HCT116 (cell line): ENCODE data around the gene BCL2L2. TPM values are rescaled to one million over a fixed set of nuclear protein-coding genes. Genes with fewer than 3 reads are reported as not detected.

Experiments used
- ATAC-seq: fragments of 200-7000 bp; cut with Tn5 transposase; 2 replicates; pipeline ENCODE4 v1.9.1; 2020; ENCODE audit warnings: mild to moderate bottlenecking, moderate library complexity
- BruUV-seq: library from RNA; stranded (reverse); fragments of 400-500 nt; replicated peaks from 2 replicates; lab custom pipeline; 2021; lab: Mats Ljungman, UMichigan
- CTCF ChIA-PET: fragments of 300-600 bp; sonication (Branson Sonifier 250); formaldehyde crosslinking; loops from one replicate; lab custom pipeline; 2021; ENCODE audit warnings: antibody characterized with exemption; lab: Charles Lee
- POLR2A ChIA-PET: fragments of 300-600, 350-600 bp; sonication (Branson Sonifier 250); formaldehyde crosslinking; loops from one replicate; lab custom pipeline; 2021; ENCODE audit warnings: antibody characterized with exemption; lab: Charles Lee
- RAD21 ChIA-PET, 2 experiments: fragments of 300-600 bp; sonication (Branson Sonifier 250); formaldehyde crosslinking; loops; one replicate each; lab custom pipeline; 2023; ENCODE audit warnings: low total read pairs in 2 of 2; ENCODE audit not compliant: uncharacterized antibody in 2 of 2, unreplicated experiment in 2 of 2, low non-redundant PET in 1 of 2; lab: Charles Lee
- DNase-seq: peaks from one replicate; pipeline ENCODE4 v3.0.0-alpha.2; 2010; ENCODE audit warnings: low read depth, low spot score
- H2AFZ ChIP-seq: fragments of 200-600 bp; shearing (Covaris generic), sonication (generic); 2 replicates; pipeline ENCODE4 v1.6.1; 2017; ENCODE audit warnings: low read depth, mixed run types, mixed read lengths, antibody characterized with exemption, low read length; ENCODE audit not compliant: poor library complexity, severe bottlenecking
- H3K27ac ChIP-seq: 2 replicates; pipeline ENCODE4 v1.5.1; 2012; ENCODE audit warnings: low read depth, low read length
- H3K27me3 ChIP-seq: fragments of 200-600 bp; sonication (generic); 2 replicates; pipeline ENCODE4 v1.6.1; 2016; ENCODE audit warnings: mixed run types, low read length, mixed read lengths; ENCODE audit not compliant: insufficient read depth
- H3K36me3 ChIP-seq, 2 experiments: fragments of 200-500 bp in 1 of 2; fragments of 200-600 bp in 1 of 2; sonication (Bioruptor generic) in 1 of 2; sonication (generic) in 1 of 2; 2 replicates each; pipeline versions ENCODE4 v1.5.1 to v1.6.1; 2014 to 2016; ENCODE audit warnings: low read length in 2 of 2, inconsistent platforms in 1 of 2, mixed read lengths in 1 of 2, mixed run types in 1 of 2; ENCODE audit not compliant: insufficient read depth in 2 of 2, control insufficient read depth in 1 of 2
- H3K4me1 ChIP-seq, 2 experiments: fragments of 200-600 bp in 1 of 2; sonication (generic) in 1 of 2; 2 replicates each; pipeline versions ENCODE4 v1.5.1 to v1.6.1; 2012 to 2017; ENCODE audit warnings: low read length in 2 of 2, inconsistent platforms in 1 of 2, mild to moderate bottlenecking in 1 of 2, mixed read lengths in 1 of 2, mixed run types in 1 of 2, moderate library complexity in 1 of 2; ENCODE audit not compliant: insufficient read depth in 2 of 2, control insufficient read depth in 1 of 2
- H3K4me2 ChIP-seq: fragments of 200-600 bp; sonication (generic); 2 replicates; pipeline ENCODE4 v1.6.1; 2017; ENCODE audit warnings: mixed run types, low read length, mixed read lengths
- H3K4me3 ChIP-seq, 2 experiments: fragments of 200-600 bp in 1 of 2; sonication (generic) in 1 of 2; replicated peaks in 1 of 2; 2 replicates each; pipeline ENCODE4 v1.5.1; 2011 to 2016; ENCODE audit warnings: low read length in 2 of 2, control low read depth in 1 of 2, low read depth in 1 of 2, mild to moderate bottlenecking in 1 of 2, mixed read lengths in 1 of 2, mixed run types in 1 of 2
- H3K79me2 ChIP-seq: fragments of 200-600 bp; sonication (generic); 2 replicates; pipeline ENCODE4 v1.6.1; 2017; ENCODE audit warnings: mild to moderate bottlenecking, mixed run types, low read length, moderate library complexity, mixed read lengths; ENCODE audit not compliant: insufficient read depth
- H3K9ac ChIP-seq: fragments of 200-600 bp; sonication (generic); 2 replicates; pipeline ENCODE4 v1.6.1; 2016; ENCODE audit warnings: low read length, mixed read lengths
- H3K9me2 ChIP-seq: fragments of 200-600 bp; sonication (generic), shearing (Covaris generic); 2 replicates; pipeline ENCODE4 v1.6.1; 2017; ENCODE audit warnings: mixed run types, mild to moderate bottlenecking, moderate library complexity; ENCODE audit not compliant: insufficient read depth
- H3K9me3 ChIP-seq, 2 experiments: fragments of 200-500 bp in 1 of 2; fragments of 200-600 bp in 1 of 2; sonication (Bioruptor generic) in 1 of 2; sonication (generic) in 1 of 2; 2 replicates each; pipeline ENCODE4 v1.6.1; 2014 to 2017; ENCODE audit warnings: low read length in 2 of 2, mixed read lengths in 2 of 2, inconsistent platforms in 1 of 2, low read depth in 1 of 2, mild to moderate bottlenecking in 1 of 2, mixed run types in 1 of 2, moderate library complexity in 1 of 2; ENCODE audit not compliant: control insufficient read depth in 1 of 2, insufficient read depth in 1 of 2
- H4K20me1 ChIP-seq: fragments of 200-600 bp; sonication (generic), shearing (Covaris generic); 2 replicates; pipeline ENCODE4 v1.6.1; 2017; ENCODE audit warnings: mixed run types, mild to moderate bottlenecking, moderate library complexity; ENCODE audit not compliant: insufficient read depth
- ELF1 ChIP-seq: IDR thresholded peaks from 2 replicates; pipeline ENCODE4 v1.6.1; 2012; ENCODE audit warnings: low read depth, borderline replicate concordance
- EZH2 ChIP-seq: fragments of 200-600 bp; sonication (generic); IDR thresholded peaks from 2 replicates; pipeline ENCODE4 v1.6.1; 2017; ENCODE audit warnings: antibody characterized with exemption, mixed run types
- POLR2AphosphoS5 ChIP-seq: IDR thresholded peaks from 2 replicates; pipeline ENCODE4 v1.6.1; 2011; ENCODE audit warnings: mild to moderate bottlenecking, low read depth, low read length, moderate library complexity
- intact Hi-C: fragments of 100-400 bp; cut with micrococcal nuclease; formaldehyde crosslinking; loops from 2 replicates; pipeline ENCODE4 v1.10.0; 2022
- total RNA-seq: library from RNA; stranded (reverse); gene quantifications from one replicate; pipeline ENCODE4 v1.2.1, GENCODE V29; 2021; ENCODE audit not compliant: unreplicated experiment
- TF ChIP-seq, protein P1 (sequence below), 3 experiments: fragments of 200-600 bp in 1 of 3; sonication (generic) in 1 of 3; IDR thresholded peaks in 2 of 3; conservative IDR thresholded peaks in 1 of 3; 2 replicates each; pipeline ENCODE4 v1.5.1; 2012 to 2017; ENCODE audit warnings: low read depth in 2 of 3, low read length in 2 of 3, antibody characterized with exemption in 1 of 3, borderline replicate concordance in 1 of 3, control low read depth in 1 of 3, mild to moderate bottlenecking in 1 of 3, mixed read lengths in 1 of 3, mixed run types in 1 of 3, moderate library complexity in 1 of 3; ENCODE audit not compliant: insufficient read depth in 1 of 3

BCL2L2 gene
- total RNA-seq, 1 experiment from 2014 or later = 25.5 TPM

- Histone ChIP-seq H3K9me3 (peaks cover 12 to 13% of the 10 kb centered on the region in 2 experiments; a peak in 2 of 4 replicates), H3K9me2 (no peaks in the 10 kb centered on the region), H3K36me3 (no peaks in the 10 kb centered on the region), H2AFZ (no peak overlapping the region), H3K27ac (no peak overlapping the region), H3K4me2 (no peak overlapping the region), H3K4me3 (no peak overlapping the region), H3K27me3 (no peaks in the 10 kb centered on the region), H3K79me2 (no peaks in the 10 kb centered on the region), H4K20me1 (no peaks in the 10 kb centered on the region), H3K4me1 (no peaks in the 10 kb centered on the region), H3K9ac (no peak overlapping the region)
- ChIA-PET POLR2A (no interaction called here), RAD21 (no interaction called here), CTCF (interaction anchor here (2.0 kb wide), 1 partner anchor 16 kb away, joined by 8 read pairs; no protein-coding TSS in a partner anchor)
- intact Hi-C loops = no loop called here
- DNase-seq (no peak), ATAC-seq (no peak)
- BruUV-seq = no TSS peak
- TF ChIP-seq, protein P1, sequence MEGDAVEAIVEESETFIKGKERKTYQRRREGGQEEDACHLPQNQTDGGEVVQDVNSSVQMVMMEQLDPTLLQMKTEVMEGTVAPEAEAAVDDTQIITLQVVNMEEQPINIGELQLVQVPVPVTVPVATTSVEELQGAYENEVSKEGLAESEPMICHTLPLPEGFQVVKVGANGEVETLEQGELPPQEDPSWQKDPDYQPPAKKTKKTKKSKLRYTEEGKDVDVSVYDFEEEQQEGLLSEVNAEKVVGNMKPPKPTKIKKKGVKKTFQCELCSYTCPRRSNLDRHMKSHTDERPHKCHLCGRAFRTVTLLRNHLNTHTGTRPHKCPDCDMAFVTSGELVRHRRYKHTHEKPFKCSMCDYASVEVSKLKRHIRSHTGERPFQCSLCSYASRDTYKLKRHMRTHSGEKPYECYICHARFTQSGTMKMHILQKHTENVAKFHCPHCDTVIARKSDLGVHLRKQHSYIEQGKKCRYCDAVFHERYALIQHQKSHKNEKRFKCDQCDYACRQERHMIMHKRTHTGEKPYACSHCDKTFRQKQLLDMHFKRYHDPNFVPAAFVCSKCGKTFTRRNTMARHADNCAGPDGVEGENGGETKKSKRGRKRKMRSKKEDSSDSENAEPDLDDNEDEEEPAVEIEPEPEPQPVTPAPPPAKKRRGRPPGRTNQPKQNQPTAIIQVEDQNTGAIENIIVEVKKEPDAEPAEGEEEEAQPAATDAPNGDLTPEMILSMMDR (IDR thresholded peaks at IDR 0.05 in 2 of 3, conservative IDR thresholded peaks at IDR 0.05 in 1 of 3; ENCODE audit: borderline replicate concordance in 1 of 3, insufficient read depth in 1 of 3, low read depth in 2 of 3, low read length in 2 of 3) = 0 out of 6 replicates have a peak, but pooled peaks of 1 of the 3 experiments have one; percentile 12
- TF ChIP-seq EZH2 (no peak), POLR2AphosphoS5 (no peak)
Measured at GRCh38 chr14:23344481-23344880, 37.8 kb downstream of the BCL2L2 start.

DNA sequence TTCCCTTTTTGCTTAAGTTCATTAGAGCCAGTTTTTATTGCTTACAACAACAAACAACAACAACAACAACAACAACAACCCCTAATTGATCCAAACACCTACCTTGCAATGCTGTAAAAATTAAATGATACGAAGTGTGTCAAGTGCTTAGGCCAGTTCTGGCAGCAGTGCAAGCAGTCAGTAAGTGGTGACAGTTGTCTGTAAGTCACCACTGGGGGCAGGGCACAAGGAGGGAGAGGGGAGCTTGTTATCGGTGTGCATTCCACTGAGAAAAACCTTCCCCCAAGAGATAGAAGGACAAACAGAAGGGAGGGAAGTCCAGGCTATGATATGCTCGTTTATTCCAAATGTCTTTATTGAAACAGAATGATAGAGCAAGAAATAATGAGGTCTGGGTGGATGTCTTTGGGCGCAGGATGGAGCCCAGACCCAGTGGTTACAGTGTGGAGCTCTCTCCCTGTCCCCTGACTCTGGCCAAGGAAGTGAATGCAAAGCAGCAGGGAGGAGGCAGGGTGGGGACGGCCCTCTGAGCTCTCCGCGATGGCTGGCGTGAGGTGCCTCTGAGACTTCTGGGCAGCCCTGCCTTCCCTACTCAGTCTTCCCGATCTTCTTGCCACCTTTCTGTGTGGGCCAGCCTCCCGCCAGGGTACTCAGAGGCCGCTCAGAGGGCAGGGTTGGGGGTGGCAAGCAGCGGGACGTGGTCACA lies 39.5 kb downstream of the BCL2L2 start:
- peaks cover 0 to 1% of the 10 kb centered on the region in 2 experiments; a peak in 1 of 4 replicates for H3K9me3 ChIP-seq
- H2AFZ ChIP-seq = no peak overlapping the region
- no peaks in the 10 kb centered on the region for H3K27me3 ChIP-seq
- no peaks in the 10 kb centered on the region for H3K36me3 ChIP-seq
- ATAC-seq (no peak), DNase-seq (no peak)
- ChIA-PET POLR2A (no interaction called here), RAD21 (no interaction called here), CTCF (interaction anchor here (2.0 kb wide), 1 partner anchor 14 kb away, joined by 8 read pairs; no protein-coding TSS in a partner anchor)
- no TSS peak for BruUV-seq
- H3K27ac ChIP-seq = no peak overlapping the region
- TF ChIP-seq ELF1 = no peak
- intact Hi-C loops = no loop called here
- no peaks in the 10 kb centered on the region for H4K20me1 ChIP-seq
- no peak overlapping the region for H3K4me2 ChIP-seq
- H3K79me2 ChIP-seq = no peaks in the 10 kb centered on the region
- H3K4me1 ChIP-seq = no peaks in the 10 kb centered on the region
- H3K9ac ChIP-seq = no peak overlapping the region
- no peaks in the 10 kb centered on the region for H3K9me2 ChIP-seq
- H3K4me3 ChIP-seq = no peak overlapping the region
